ENCODE data around the gene SEC31B. TPM values are rescaled to one million over a fixed set of nuclear protein-coding genes. Genes with fewer than 3 reads are reported as not detected.

The SEC31B gene
- total RNA-seq, 4 donors from 2014 or later: 5.0 to 9.4 (median 8.3) TPM

GRCh38 chr10:100509241-100509840 is 10.3 kb downstream of the SEC31B start:
- no peak for DNase-seq (ENCODE audit: low spot score)
- no peak for ATAC-seq (ENCODE audit: low FRiP score)
- no peak for TF ChIP-seq CTCF (IDR thresholded peaks at IDR 0.05)

- DNase-seq (ENCODE audit: low spot score) (no peak), ATAC-seq (ENCODE audit: low FRiP score) (no peak)
- TF ChIP-seq CTCF (IDR thresholded peaks at IDR 0.05): no peak
These were observed 10.9 kb downstream of the SEC31B start for GRCh38 chr10:100508691-100509150.

- TF ChIP-seq CTCF (IDR thresholded peaks at IDR 0.05): no peak
- ATAC-seq (ENCODE audit: low FRiP score) (no peak), DNase-seq (ENCODE audit: low spot score) (no peak)
These were observed 11.4 kb downstream of the SEC31B start for GRCh38 chr10:100508266-100508665.

- TF ChIP-seq CTCF (IDR thresholded peaks at IDR 0.05): no peak
- DNase-seq (ENCODE audit: low spot score) (no peak), ATAC-seq (ENCODE audit: low FRiP score) (no peak)
These were observed 12.3 kb downstream of the SEC31B start for GRCh38 chr10:100507357-100507732.

GRCh38 chr10:100506596-100507356 is 12.9 kb downstream of the SEC31B start:
- DNase-seq (ENCODE audit: low spot score) (no peak), ATAC-seq (ENCODE audit: low FRiP score) (no peak)
- no peak for TF ChIP-seq CTCF (IDR thresholded peaks at IDR 0.05)

GRCh38 chr10:100505164-100505563 is 14.5 kb downstream of the SEC31B start:
- TF ChIP-seq CTCF (IDR thresholded peaks at IDR 0.05): no peak
- no peak for DNase-seq (ENCODE audit: low spot score)
- ATAC-seq (ENCODE audit: low FRiP score): no peak

GRCh38 chr10:100504096-100504495 is 15.6 kb downstream of the SEC31B start:
- TF ChIP-seq CTCF (IDR thresholded peaks at IDR 0.05): no peak
- no peak for ATAC-seq (ENCODE audit: low FRiP score)
- no peak for DNase-seq (ENCODE audit: low spot score)
